NCI-H748 (cell line): ENCODE data around the gene ABCB11.
"Not testable (repeated sequence)": the region's sequence is repeated elsewhere in the genome, so short reads cannot be mapped to it uniquely, and the experiment has no call there.

Source experiments
- DNase-seq: peaks from one replicate; lab custom pipeline; 2025; ENCODE audit not compliant: unreplicated experiment; lab: John Stamatoyannopoulos, UW

ABCB11 gene

GRCh38 chr2:169031202-169031601 lies at the start of gene ABCB11:
TSS of gene ABCB11 (minus strand) at chr2:169031324. CDS start at chr2:169018125, 13,199 bp downstream.
- DNase-seq = no peak

- no peak for DNase-seq
Observed at GRCh38 chr2:169080250-169081069, 49.3 kb upstream of the ABCB11 start.

GRCh38 chr2:169077674-169078240 lies 46.6 kb upstream of the ABCB11 start:
- DNase-seq = no peak

- DNase-seq = no peak
Observed at GRCh38 chr2:169073963-169074751, 43.0 kb upstream of the ABCB11 start.

GRCh38 chr2:169073211-169073962 lies 42.3 kb upstream of the ABCB11 start:
- DNase-seq = no peak

GRCh38 chr2:169072163-169072925 lies 41.2 kb upstream of the ABCB11 start:
- no peak for DNase-seq

GRCh38 chr2:169071455-169071854 lies 40.3 kb upstream of the ABCB11 start:
- DNase-seq = no peak

GRCh38 chr2:169069833-169070232 lies 38.7 kb upstream of the ABCB11 start:
- DNase-seq = no peak

- no peak for DNase-seq
Observed at GRCh38 chr2:169069341-169069740, 38.2 kb upstream of the ABCB11 start, which contains the start of gene DHRS9. TSS of gene DHRS9 (plus strand) at chr2:169069563. CDS start at chr2:169081582, 12,019 bp downstream.

GRCh38 chr2:169066897-169067296 lies 35.8 kb upstream of the ABCB11 start:
- DNase-seq = no peak

GRCh38 chr2:169065864-169066517 lies 34.9 kb upstream of the ABCB11 start:
- no peak for DNase-seq

- peak; percentile 57 for DNase-seq
Observed at GRCh38 chr2:169065422-169065821, 34.3 kb upstream of the ABCB11 start.

- DNase-seq = not testable (repeated sequence)
Observed at GRCh38 chr2:169064199-169064598, 33.1 kb upstream of the ABCB11 start.

GRCh38 chr2:169054575-169054974 lies 23.5 kb upstream of the ABCB11 start:
- not testable (repeated sequence) for DNase-seq

GRCh38 chr2:169050476-169051240 lies 19.5 kb upstream of the ABCB11 start:
- DNase-seq = no peak

- no peak for DNase-seq
Observed at GRCh38 chr2:169049142-169049541, 18.0 kb upstream of the ABCB11 start.

- no peak for DNase-seq
Observed at GRCh38 chr2:169047256-169048250, 16.4 kb upstream of the ABCB11 start.
